ENCODE measurements around the gene ABCG1.

DNA sequence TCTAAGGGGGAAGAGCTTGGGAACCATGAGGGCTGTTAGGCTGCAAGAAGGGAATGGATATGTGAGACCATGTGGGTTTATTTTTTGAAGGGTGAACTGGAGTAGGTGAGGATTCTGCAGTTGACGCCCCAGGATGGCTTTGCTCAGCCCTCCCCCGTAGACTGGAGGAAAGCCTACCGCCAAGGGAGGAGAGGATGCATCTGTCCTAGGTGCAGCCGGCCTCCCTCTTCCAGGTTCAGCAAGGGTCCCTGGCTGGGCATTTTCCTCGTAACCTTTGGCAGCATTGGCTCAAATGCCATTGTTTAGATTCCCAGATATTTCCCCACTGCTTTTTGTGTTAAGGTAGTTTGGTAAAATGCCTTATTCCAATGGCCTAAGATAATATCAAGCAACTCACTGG lies 79.7 kb downstream of the ABCG1 start:
- no peak for TF ChIP-seq POLR2A (IDR thresholded peaks at IDR 0.05)
- TF ChIP-seq, protein P1, sequence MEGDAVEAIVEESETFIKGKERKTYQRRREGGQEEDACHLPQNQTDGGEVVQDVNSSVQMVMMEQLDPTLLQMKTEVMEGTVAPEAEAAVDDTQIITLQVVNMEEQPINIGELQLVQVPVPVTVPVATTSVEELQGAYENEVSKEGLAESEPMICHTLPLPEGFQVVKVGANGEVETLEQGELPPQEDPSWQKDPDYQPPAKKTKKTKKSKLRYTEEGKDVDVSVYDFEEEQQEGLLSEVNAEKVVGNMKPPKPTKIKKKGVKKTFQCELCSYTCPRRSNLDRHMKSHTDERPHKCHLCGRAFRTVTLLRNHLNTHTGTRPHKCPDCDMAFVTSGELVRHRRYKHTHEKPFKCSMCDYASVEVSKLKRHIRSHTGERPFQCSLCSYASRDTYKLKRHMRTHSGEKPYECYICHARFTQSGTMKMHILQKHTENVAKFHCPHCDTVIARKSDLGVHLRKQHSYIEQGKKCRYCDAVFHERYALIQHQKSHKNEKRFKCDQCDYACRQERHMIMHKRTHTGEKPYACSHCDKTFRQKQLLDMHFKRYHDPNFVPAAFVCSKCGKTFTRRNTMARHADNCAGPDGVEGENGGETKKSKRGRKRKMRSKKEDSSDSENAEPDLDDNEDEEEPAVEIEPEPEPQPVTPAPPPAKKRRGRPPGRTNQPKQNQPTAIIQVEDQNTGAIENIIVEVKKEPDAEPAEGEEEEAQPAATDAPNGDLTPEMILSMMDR (IDR thresholded peaks at IDR 0.05), result no peak
- no peak for TF ChIP-seq POLR2AphosphoS5 (IDR thresholded peaks at IDR 0.05)
